ENCODE data around the gene SSTR5. TPM values are rescaled to one million over a fixed set of nuclear protein-coding genes. Genes with fewer than 3 reads are reported as not detected.

Gene SSTR5
- total and polyA plus RNA-seq, 10 of the 15 experiments (the other 5 are each of a cell fraction or from before 2014, with no cell fraction given) = not detected

GRCh38 chr16:1124291-1124690, 51.7 kb downstream of the SSTR5 start (continued):
- TF ChIP-seq E2F4 (IDR thresholded peaks at IDR 0.05; ENCODE audit: low read depth, low read length) (no peak), POLR2AphosphoS5 (IDR thresholded peaks at IDR 0.05; ENCODE audit: low read length) (no peak), NFYB (IDR thresholded peaks at IDR 0.05; ENCODE audit: insufficient read depth, low read depth, low read length) (no peak), SREBF1 (IDR thresholded peaks at IDR 0.05; ENCODE audit: low read length) (no peak)
- TF ChIP-seq, protein P1, sequence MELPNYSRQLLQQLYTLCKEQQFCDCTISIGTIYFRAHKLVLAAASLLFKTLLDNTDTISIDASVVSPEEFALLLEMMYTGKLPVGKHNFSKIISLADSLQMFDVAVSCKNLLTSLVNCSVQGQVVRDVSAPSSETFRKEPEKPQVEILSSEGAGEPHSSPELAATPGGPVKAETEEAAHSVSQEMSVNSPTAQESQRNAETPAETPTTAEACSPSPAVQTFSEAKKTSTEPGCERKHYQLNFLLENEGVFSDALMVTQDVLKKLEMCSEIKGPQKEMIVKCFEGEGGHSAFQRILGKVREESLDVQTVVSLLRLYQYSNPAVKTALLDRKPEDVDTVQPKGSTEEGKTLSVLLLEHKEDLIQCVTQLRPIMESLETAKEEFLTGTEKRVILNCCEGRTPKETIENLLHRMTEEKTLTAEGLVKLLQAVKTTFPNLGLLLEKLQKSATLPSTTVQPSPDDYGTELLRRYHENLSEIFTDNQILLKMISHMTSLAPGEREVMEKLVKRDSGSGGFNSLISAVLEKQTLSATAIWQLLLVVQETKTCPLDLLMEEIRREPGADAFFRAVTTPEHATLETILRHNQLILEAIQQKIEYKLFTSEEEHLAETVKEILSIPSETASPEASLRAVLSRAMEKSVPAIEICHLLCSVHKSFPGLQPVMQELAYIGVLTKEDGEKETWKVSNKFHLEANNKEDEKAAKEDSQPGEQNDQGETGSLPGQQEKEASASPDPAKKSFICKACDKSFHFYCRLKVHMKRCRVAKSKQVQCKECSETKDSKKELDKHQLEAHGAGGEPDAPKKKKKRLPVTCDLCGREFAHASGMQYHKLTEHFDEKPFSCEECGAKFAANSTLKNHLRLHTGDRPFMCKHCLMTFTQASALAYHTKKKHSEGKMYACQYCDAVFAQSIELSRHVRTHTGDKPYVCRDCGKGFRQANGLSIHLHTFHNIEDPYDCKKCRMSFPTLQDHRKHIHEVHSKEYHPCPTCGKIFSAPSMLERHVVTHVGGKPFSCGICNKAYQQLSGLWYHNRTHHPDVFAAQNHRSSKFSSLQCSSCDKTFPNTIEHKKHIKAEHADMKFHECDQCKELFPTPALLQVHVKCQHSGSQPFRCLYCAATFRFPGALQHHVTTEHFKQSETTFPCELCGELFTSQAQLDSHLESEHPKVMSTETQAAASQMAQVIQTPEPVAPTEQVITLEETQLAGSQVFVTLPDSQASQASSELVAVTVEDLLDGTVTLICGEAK (IDR thresholded peaks at IDR 0.05; ENCODE audit: borderline replicate concordance) = no peak

- Histone ChIP-seq H2AFZ (ENCODE audit: control insufficient read depth, low read depth, low read length) (no peak overlapping the region), H3K79me2 (ENCODE audit: control insufficient read depth, insufficient read depth, low read length) (no peaks in the 10 kb centered on the region), H3K9me3 (replicated peaks; ENCODE audit: control insufficient read depth, insufficient read depth, low read length) (no peaks in the 10 kb centered on the region), H3K4me2 (ENCODE audit: control insufficient read depth, insufficient read depth) (no peak overlapping the region), H3K4me3 (no peak overlapping the region), H4K20me1 (ENCODE audit: control insufficient read depth, insufficient read depth) (no peaks in the 10 kb centered on the region), H3K9ac (ENCODE audit: control insufficient read depth, insufficient read depth, low read length) (no peak overlapping the region), H3K27me3 (replicated peaks in 1 of 2; ENCODE audit: control insufficient read depth in 2 of 2, insufficient read depth in 2 of 2, low read length in 1 of 2) (no peaks in the 10 kb centered on the region), H3K36me3 (ENCODE audit: control insufficient read depth in 2 of 2, insufficient read depth in 2 of 2, low read length in 1 of 2) (no peaks in the 10 kb centered on the region), H3K27ac (ENCODE audit: control insufficient read depth, insufficient read depth) (no peak overlapping the region), H3K4me1 (ENCODE audit: control insufficient read depth, insufficient read depth, low read length) (no peaks in the 10 kb centered on the region)
- ChIA-PET RAD21 (ENCODE audit: unreplicated experiment) (no interaction called here), CTCF (no interaction called here), POLR2A (interaction anchor here (0.6 kb wide), 1 partner anchor 580 kb away, joined by 3 read pairs; no protein-coding TSS in a partner anchor), SMC1A (ENCODE audit: uncharacterized antibody, unreplicated experiment) (no interaction called here)
- FAIRE-seq = no peak
- in situ Hi-C loops (cut with MboI) (loop anchor here (10.0 kb wide), 1 partner anchor 60 kb away; no protein-coding TSS in a partner anchor), intact Hi-C loops (cut with micrococcal nuclease; ENCODE audit: unreplicated experiment) (no loop called here)
- no peak for ATAC-seq
- BruUV-seq (replicated peaks) = no TSS peak
- no peak for DNase-seq (ENCODE audit: low read depth, low spot score)
- WGBS (ENCODE audit: insufficient coverage, insufficient replicate concordance, low lambda C conversion rate, missing lambda C conversion rate) = 63% methylated on average over 11 of the region's 11 CpGs
- TF ChIP-seq FOXK2 (IDR thresholded peaks at IDR 0.05) = no peak
- TF ChIP-seq, protein P2, sequence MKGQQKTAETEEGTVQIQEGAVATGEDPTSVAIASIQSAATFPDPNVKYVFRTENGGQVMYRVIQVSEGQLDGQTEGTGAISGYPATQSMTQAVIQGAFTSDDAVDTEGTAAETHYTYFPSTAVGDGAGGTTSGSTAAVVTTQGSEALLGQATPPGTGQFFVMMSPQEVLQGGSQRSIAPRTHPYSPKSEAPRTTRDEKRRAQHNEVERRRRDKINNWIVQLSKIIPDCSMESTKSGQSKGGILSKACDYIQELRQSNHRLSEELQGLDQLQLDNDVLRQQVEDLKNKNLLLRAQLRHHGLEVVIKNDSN (IDR thresholded peaks at IDR 0.05; ENCODE audit: borderline replicate concordance, extremely low read length, insufficient read depth, low read depth, low read length) = no peak
- no peak for TF ChIP-seq MTA3 (IDR thresholded peaks at IDR 0.05; ENCODE audit: borderline replicate concordance, low read length)
- no peak for TF ChIP-seq KAT2A (conservative IDR thresholded peaks at IDR 0.05; ENCODE audit: control insufficient read depth, low read depth, low read length)
- no peak for TF ChIP-seq ZNF274 (IDR thresholded peaks at IDR 0.05; ENCODE audit: insufficient read depth, insufficient read length)
- TF ChIP-seq, protein P3, sequence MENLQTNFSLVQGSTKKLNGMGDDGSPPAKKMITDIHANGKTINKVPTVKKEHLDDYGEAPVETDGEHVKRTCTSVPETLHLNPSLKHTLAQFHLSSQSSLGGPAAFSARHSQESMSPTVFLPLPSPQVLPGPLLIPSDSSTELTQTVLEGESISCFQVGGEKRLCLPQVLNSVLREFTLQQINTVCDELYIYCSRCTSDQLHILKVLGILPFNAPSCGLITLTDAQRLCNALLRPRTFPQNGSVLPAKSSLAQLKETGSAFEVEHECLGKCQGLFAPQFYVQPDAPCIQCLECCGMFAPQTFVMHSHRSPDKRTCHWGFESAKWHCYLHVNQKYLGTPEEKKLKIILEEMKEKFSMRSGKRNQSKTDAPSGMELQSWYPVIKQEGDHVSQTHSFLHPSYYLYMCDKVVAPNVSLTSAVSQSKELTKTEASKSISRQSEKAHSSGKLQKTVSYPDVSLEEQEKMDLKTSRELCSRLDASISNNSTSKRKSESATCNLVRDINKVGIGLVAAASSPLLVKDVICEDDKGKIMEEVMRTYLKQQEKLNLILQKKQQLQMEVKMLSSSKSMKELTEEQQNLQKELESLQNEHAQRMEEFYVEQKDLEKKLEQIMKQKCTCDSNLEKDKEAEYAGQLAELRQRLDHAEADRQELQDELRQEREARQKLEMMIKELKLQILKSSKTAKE (IDR thresholded peaks at IDR 0.05; ENCODE audit: low read depth, poor library complexity, severe bottlenecking) = no peak
- no peak for TF ChIP-seq EP300 (IDR thresholded peaks at IDR 0.05; ENCODE audit: borderline replicate concordance in 1 of 2, control insufficient read depth in 1 of 2, low read depth in 2 of 2, low read length in 2 of 2)
- no peak for TF ChIP-seq CREM (IDR thresholded peaks at IDR 0.05; ENCODE audit: low read depth)
- TF ChIP-seq RCOR1 (conservative IDR thresholded peaks at IDR 0.05; ENCODE audit: low read depth, low read length) = no peak
- no peak for TF ChIP-seq ESRRA (IDR thresholded peaks at IDR 0.05; ENCODE audit: low read length)
- no peak for TF ChIP-seq SP1 (IDR thresholded peaks at IDR 0.05; ENCODE audit: low read depth, low read length)
Measured at GRCh38 chr16:1124795-1125194, 52.2 kb downstream of the SSTR5 start.

Data from GM12878 (cell line).